HG03039 (cell line): ENCODE results near the gene OR51B5.
"Not testable (repeated sequence)": the region's sequence is repeated elsewhere in the genome, so short reads cannot be mapped to it uniquely, and the experiment has no call there.

Source experiments
- ATAC-seq: cut with Tn5 transposase; IDR thresholded peaks from one replicate; pipeline ENCODE4 v1.9.1; 2021; ENCODE audit warnings: mild to moderate bottlenecking, moderate library complexity; ENCODE audit not compliant: unreplicated experiment

The OR51B5 gene

GRCh38 chr11:5336331-5336730 lies 7.0 kb downstream of the OR51B5 start:
- ATAC-seq = no peak

GRCh38 chr11:5335170-5335569 lies 8.2 kb downstream of the OR51B5 start:
- no peak for ATAC-seq

GRCh38 chr11:5324197-5324596 lies 19.1 kb downstream of the OR51B5 start, which contains the start of gene OR51B2:
TSS of gene OR51B2 (minus strand) at chr11:5324297. CDS start at chr11:5324297, 0 bp downstream.
- ATAC-seq = no peak

- no peak for ATAC-seq
These were observed 26.0 kb downstream of the OR51B5 start for GRCh38 chr11:5317292-5317691.

GRCh38 chr11:5313326-5314023 lies 29.8 kb downstream of the OR51B5 start:
- not testable (repeated sequence) for ATAC-seq

- no peak for ATAC-seq
These were observed 32.9 kb downstream of the OR51B5 start for GRCh38 chr11:5310423-5310822.

GRCh38 chr11:5307256-5308019 lies 35.9 kb downstream of the OR51B5 start:
- ATAC-seq = no peak

GRCh38 chr11:5304046-5304445 lies 39.3 kb downstream of the OR51B5 start:
- no peak for ATAC-seq

- ATAC-seq = no peak
These were observed 39.7 kb downstream of the OR51B5 start for GRCh38 chr11:5303626-5304025.

GRCh38 chr11:5301846-5302245 lies 41.5 kb downstream of the OR51B5 start, which contains the start of gene OR51B4:
TSS of gene OR51B4 (minus strand) at chr11:5301946. CDS start at chr11:5301946, 0 bp downstream.
- no peak for ATAC-seq

- ATAC-seq = no peak
These were observed 43.1 kb downstream of the OR51B5 start for GRCh38 chr11:5300251-5300650.

GRCh38 chr11:5298451-5298850 lies 44.9 kb downstream of the OR51B5 start:
- no peak for ATAC-seq

GRCh38 chr11:5297721-5298323 lies 45.5 kb downstream of the OR51B5 start:
- ATAC-seq = no peak

GRCh38 chr11:5294342-5294995 lies 48.9 kb downstream of the OR51B5 start:
- not testable (repeated sequence) for ATAC-seq

- ATAC-seq = no peak
These were observed 50.3 kb downstream of the OR51B5 start for GRCh38 chr11:5293028-5293427.
